Measurements from ENCODE around the gene MBOAT1.
A peak's percentile ranks its signal among the peaks of the same experiment; 100 is the strongest.

Gene MBOAT1

GRCh38 chr6:20137240-20137639 lies 75.0 kb downstream of the MBOAT1 start:
- DNase-seq (ENCODE audit: low read depth in 2 of 2), result no peak

GRCh38 chr6:20135677-20136268 lies 76.5 kb downstream of the MBOAT1 start:
- DNase-seq (ENCODE audit: low read depth in 2 of 2), result no peak

GRCh38 chr6:20134613-20135012 lies 77.7 kb downstream of the MBOAT1 start:
- DNase-seq (ENCODE audit: low read depth in 2 of 2), result no peak

GRCh38 chr6:20129290-20130088 lies 82.8 kb downstream of the MBOAT1 start:
- DNase-seq (ENCODE audit: low read depth in 2 of 2), result no peak

- DNase-seq (ENCODE audit: low read depth in 2 of 2), result no peak
Measured at GRCh38 chr6:20128018-20128417, 84.3 kb downstream of the MBOAT1 start.

GRCh38 chr6:20126789-20127653 lies 85.2 kb downstream of the MBOAT1 start:
- DNase-seq (ENCODE audit: low read depth in 2 of 2), result peak; percentile 55 to 66

- DNase-seq (ENCODE audit: low read depth in 2 of 2), result no peak
Measured at GRCh38 chr6:20126102-20126752, 86.0 kb downstream of the MBOAT1 start.

- DNase-seq (ENCODE audit: low read depth in 2 of 2), result no peak
Measured at GRCh38 chr6:20124545-20124944, 87.7 kb downstream of the MBOAT1 start.

- no peak for DNase-seq (ENCODE audit: low read depth in 2 of 2)
Measured at GRCh38 chr6:20119485-20119884, 92.8 kb downstream of the MBOAT1 start.

- DNase-seq (ENCODE audit: low read depth in 2 of 2), result no peak
Measured at GRCh38 chr6:20118892-20119291, 93.4 kb downstream of the MBOAT1 start.

GRCh38 chr6:20117474-20117873 lies 94.8 kb downstream of the MBOAT1 start:
- no peak for DNase-seq (ENCODE audit: low read depth in 2 of 2)

- no peak for DNase-seq (ENCODE audit: low read depth in 2 of 2)
Measured at GRCh38 chr6:20116792-20117191, 95.5 kb downstream of the MBOAT1 start.

GRCh38 chr6:20115246-20115980 lies 96.9 kb downstream of the MBOAT1 start:
- no peak for DNase-seq (ENCODE audit: low read depth in 2 of 2)

- no peak for DNase-seq (ENCODE audit: low read depth in 2 of 2)
Measured at GRCh38 chr6:20113649-20114224, 98.5 kb downstream of the MBOAT1 start.

GRCh38 chr6:20112841-20113240 lies 99.4 kb downstream of the MBOAT1 start:
- no peak for DNase-seq (ENCODE audit: low read depth in 2 of 2)

- DNase-seq (ENCODE audit: low read depth in 2 of 2), result no peak
Measured at GRCh38 chr6:20112241-20112640, 100.0 kb downstream of the MBOAT1 start.

- DNase-seq (ENCODE audit: low read depth in 2 of 2), result no peak
Measured at GRCh38 chr6:20110478-20110877, 101.8 kb downstream of the MBOAT1 start.

GRCh38 chr6:20109526-20109925 lies 102.7 kb downstream of the MBOAT1 start:
- DNase-seq (ENCODE audit: low read depth in 2 of 2), result no peak

- no peak for DNase-seq (ENCODE audit: low read depth in 2 of 2)
Measured at GRCh38 chr6:20105838-20106237, 106.4 kb downstream of the MBOAT1 start.

GRCh38 chr6:20104696-20105095 lies 107.6 kb downstream of the MBOAT1 start:
- no peak for DNase-seq (ENCODE audit: low read depth in 2 of 2)

Data from stimulated activated CD4-positive, alpha-beta T cell treated with anti-CD3 and anti-CD28 coated beads, Interleukin-1b, Interleukin-23, amount 100 ng/mL, for 4 hours (primary cell).